Measurements from ENCODE around the gene IPO5.

Gene IPO5

DNA sequence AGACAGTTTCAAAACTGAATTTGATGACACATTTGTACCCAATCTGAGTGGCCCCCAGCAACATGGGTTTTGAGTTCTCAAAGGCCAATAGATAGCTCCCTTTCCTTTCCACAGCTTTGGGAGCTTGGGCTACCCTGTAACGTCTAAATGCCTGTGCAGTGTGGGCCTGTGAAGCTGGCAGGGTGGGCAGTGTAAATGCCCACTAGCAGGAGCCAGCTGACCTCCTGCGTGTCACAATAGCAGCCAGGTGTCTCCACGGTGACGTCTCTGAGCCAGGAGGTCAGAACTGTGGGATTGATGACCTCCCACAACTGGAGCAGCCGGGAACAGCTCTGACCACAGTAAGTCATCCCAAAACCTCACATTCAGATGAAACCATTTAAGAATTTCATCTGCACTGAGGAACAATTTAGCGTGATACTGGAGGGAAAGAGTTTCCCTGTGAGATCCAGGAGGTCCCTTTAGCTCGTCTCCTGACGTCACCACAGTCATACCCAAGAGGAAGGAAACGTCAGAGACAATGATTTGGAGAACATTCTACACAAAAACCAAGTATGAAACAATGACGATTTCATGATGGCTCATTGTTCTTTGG, at the start of gene IPO5:
IPO5 (plus strand) TSS at position 300 of the 595 bp plus-strand sequence. CDS start 23,022 bp downstream, outside the sequence.
- no peak for DNase-seq (ENCODE audit: low read depth)

DNA sequence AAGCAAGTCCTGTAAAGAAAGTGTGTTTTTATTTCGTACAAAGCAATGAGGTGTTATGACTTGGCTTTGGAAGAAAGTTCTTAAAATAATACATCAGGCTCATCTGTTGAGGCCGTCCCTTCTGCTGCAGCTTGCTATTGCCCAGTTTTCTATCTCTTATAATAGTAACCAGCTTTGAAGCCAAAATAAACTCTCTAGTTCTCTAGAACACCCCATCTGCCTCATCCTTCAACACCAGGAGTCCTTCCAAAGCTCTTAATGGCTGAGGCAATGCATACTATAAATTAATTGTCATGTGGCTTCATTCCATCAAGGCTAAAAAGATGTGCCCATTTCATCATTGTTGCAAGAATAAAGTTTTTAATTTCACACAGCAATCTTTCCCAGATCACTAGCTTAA, 49.4 kb upstream of the IPO5 start:
- no peak for DNase-seq (ENCODE audit: low read depth)

DNA sequence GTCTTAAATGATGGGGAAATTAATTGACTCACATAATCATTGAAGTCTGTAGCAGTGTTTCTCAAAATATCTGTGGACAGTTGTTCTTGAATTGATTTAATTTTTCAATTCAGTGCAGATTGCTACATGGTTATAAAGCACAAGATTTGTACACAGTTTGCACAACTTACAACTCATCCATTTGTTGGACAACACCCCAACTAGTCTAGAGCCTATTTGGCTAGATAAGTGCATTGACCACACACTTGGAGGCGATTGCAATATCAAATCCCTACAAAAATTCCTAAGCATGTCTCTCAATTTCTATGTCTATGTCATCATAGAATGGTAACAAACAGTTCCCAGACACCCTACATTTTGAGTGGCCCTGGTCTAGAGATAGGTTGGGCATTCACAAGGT, 48.0 kb upstream of the IPO5 start:
- no peak for DNase-seq (ENCODE audit: low read depth)

DNA sequence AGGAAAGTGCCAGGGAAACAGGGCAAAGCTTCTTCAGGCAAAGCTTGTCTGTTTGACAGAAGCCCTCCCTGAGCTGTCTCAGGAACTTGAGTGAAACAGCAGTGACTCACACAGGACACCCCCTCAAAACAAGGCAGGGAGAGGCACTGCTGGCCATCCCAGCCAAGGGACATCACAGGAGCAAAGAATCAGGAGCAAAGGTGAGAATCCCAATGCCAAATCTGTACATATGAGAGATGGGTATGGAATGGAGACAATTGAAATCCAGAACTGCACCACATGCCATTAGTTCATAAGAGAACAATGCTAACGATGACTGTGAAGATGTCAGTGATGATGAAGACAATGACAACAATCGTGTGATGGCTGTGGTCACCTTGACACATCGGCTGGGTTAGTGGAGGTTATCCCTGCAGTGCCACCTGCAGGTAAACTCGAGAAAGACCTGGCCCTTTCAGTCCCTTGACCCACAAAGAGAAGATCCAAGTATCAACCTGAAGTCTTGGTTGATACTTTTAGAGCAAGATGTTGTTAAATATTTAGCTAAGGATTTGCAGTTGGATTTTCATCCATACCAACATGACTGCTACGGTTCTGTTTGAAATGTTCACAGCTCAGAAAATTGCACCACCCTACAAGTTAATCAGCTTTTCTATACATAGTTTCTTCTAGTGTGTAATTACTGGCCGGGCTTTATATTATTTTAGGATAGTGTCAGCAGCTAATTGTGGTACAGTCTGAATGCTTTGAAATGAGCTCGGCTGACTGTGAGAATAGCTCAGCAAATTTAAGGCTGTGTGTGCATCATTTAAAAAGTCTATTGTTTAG, 42.0 kb upstream of the IPO5 start:
- no peak for DNase-seq (ENCODE audit: low read depth)

DNA sequence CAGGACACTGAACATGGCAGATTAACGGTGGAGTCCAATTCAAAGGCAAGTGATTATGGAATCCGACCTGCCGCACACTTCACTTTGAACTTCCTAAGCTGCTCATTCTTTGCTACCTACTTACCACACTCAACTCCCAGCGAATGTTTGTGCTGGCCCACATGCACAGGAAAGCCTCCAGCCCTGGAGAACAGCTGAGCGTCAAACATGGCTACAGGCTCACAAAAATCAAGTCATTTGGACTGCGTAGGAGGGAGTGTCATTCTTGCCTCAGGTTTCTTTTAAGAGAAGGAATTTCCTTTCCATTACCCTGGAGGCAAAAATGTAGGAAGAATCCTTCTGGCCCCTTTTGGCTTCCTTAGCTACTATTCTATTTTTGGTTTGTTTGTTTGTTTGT, 41.3 kb upstream of the IPO5 start:
- no peak for DNase-seq (ENCODE audit: low read depth)

DNA sequence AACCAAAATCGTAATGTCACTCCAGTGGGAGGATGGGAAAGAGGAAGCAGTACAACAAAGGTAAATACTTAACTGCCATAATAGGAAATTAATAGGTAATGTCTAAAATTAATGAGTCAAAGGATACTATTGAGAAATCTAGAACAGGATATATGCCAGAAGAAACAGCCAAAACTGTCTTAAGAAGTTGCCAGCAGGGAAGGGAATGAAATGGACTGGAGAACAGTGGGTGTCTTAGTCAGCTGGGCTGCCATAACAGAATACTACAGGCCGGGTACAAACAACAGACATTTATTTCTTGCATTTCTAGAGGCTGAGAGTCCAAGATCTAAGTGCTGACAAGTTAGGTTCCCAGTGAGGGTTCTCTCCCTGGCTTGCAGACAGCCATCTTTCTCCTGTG, 40.3 kb upstream of the IPO5 start:
- DNase-seq (ENCODE audit: low read depth), result no peak

DNA sequence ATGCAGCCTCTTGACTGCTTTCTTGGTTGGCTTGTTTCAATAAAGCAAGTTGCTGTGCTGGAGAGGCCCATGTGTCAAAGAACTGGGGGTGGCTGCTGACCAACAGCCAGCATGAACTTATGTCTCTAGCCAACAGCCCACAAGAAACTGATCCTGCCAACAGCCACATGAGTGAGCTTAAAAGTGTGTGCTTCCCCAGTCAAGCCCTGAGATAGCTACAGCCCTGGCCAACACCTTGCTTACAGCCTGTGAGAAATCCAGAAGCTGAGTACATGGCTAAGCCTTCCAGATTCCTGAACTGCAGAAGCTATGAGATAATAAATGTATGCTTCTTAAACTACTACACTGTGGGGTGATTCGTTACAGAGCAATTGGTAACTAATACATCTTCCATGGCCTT, 38.9 kb upstream of the IPO5 start:
- DNase-seq (ENCODE audit: low read depth), result no peak

DNA sequence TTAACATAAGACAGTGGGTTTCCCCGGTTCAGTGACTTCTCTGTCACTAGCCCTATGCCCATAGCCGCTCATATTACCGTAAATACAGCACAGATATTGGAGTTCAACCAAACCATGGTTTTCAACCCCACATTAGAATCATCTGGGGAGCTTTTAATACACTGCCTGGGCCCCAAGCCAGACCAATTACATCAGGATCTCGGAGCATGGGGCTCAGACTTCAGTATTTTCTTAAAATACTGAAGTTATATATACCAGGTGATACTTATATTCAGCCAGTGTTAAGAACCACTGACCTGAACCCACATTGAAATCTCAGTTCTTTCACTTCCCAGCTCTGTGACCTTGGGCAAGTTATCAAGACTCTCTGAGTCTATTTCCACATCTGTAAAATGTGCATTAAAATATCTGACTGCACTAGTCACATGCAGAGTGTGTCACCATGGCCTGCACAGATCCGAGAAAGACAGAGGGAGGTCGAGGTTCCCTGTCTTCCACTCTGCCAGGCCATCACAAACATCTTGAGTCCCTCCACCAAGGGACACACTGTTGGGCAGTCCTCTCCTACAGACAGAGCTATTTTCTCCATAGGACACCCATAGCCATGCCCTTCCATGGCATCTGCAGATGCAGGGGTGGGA, 32.2 kb upstream of the IPO5 start:
- DNase-seq (ENCODE audit: low read depth), result no peak

DNA sequence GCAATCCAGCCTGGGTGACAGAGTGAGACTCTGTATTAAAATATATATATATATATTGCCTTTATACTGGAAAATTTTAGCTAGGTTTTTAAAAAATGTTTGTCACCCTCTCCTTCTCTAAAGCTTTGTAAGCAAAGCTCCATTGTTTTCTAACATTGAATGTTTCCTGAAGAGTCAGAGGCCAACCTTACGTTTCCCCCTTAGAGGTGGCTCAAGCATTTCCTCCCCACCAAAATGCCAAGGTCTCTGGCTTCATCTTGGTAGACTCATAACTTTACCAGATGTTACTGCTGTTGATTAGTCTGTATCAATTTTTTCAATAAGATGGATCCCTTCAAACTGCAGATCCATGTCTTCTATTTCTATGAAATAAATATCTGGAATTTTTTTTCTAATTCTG, 25.2 kb upstream of the IPO5 start:
- DNase-seq (ENCODE audit: low read depth), result no peak

DNA sequence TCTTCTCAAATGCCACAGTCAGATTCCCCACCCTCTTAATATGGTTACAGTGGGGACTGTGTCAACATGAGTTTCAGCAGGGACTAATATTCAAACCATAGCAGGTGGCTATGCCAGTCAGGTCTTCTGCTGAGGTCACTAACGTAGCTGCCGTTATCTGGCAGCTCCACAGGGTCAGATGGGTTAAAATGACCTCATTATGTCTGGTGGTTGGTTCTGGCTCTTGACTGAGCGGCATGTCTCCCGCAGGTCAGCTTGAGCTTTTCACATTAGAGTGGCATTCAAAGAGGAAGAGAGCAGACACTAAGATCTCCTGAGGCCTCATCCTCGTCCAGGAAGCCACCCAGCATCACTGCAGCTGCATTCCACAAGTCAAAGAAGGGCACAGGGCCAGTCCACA, 21.4 kb upstream of the IPO5 start:
- no peak for DNase-seq (ENCODE audit: low read depth)

DNA sequence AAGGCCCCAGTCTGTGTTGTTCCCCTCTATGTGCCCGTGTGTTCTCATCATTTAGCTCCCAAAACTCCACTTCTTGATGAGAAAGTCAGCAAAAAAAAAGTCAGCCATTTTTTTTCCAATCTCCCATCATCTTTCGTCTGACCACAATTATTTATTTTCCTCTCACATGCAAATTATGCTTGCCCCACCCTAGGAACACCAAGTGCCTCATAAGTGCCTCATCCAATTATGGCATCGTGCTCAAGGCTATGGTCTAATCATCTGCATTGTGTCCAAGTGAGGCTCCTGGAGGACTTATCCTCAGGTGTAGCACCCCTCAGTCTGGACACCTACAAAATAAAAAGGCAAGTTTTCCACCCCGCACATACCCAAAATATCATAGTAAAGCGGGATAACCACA, 20.8 kb upstream of the IPO5 start:
- DNase-seq (ENCODE audit: low read depth), result no peak

DNA sequence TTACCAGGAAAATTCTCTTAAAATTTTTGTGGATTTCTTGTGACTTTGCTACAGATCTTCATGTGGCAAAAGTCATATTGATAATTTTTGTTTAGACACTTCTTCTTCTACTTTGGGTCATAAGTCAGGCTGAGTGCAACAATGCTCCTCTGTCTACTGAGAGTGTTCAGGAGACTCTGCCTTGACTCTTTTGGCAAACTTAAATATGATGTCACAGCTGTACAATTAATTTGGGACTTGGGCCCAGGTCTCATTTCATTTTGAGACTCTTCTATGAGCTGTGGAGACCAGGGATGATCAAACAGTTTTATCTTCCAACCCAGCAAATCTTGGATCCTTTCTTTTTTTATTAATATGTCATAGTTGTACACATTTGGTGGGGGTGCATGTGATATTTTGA, 19.7 kb upstream of the IPO5 start:
- DNase-seq (ENCODE audit: low read depth), result no peak

DNA sequence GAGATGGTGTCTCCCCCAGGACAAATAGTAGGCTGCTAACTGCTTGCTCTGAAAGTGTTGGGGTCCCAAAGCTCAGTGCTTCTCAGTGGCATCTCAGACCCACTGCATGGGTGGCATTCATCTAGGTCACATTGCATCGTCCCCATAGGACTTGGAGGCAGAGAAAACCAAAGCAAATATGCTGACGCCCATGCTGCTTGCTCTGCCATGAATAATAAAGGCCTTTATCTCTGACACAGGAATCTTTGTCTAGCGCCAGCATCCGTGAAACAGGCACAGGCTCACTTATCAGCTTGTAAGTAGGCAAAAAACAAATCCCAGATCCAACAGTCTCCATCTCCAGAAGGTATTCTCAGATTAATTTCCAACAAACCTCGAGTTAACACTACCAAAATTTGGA, 18.9 kb upstream of the IPO5 start:
- DNase-seq (ENCODE audit: low read depth), result no peak

DNA sequence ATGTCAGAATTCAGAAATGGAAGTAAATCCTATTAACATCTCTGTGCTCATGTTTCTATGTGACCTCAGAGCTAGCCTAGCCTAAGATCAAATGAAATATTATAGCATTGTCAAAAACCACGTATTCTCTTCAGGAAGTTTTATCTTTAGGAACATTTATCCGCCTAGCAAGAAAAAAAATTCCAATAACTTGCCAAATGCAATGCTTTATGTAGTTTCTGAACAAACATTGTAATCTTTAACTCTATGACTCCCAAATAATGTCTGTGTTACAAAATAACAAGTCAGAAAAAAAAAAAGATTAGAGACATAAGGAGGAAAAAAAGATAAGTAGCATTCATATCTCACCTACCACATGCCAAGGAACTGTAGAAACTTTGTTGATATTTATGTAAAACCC, 18.4 kb upstream of the IPO5 start:
- no peak for DNase-seq (ENCODE audit: low read depth)

DNA sequence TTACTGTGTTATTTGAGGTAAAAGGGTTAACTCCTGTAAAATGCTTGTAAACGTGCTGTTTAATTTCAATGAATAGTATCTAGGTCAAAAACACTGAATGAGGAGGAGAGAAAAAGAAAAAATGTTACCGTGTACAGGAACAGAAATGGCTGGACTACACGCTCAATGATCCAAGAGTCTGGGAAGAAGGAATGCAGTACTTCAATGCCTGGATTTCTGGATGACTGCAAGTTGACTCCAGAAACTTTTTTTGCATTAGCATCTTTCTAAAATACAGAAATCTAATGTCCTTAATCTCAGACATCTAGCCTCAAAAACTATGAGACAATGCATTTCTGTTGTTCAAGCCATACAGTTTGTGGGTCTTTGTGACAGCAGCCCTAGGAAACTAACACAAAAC, 17.4 kb upstream of the IPO5 start:
- DNase-seq (ENCODE audit: low read depth), result no peak

DNA sequence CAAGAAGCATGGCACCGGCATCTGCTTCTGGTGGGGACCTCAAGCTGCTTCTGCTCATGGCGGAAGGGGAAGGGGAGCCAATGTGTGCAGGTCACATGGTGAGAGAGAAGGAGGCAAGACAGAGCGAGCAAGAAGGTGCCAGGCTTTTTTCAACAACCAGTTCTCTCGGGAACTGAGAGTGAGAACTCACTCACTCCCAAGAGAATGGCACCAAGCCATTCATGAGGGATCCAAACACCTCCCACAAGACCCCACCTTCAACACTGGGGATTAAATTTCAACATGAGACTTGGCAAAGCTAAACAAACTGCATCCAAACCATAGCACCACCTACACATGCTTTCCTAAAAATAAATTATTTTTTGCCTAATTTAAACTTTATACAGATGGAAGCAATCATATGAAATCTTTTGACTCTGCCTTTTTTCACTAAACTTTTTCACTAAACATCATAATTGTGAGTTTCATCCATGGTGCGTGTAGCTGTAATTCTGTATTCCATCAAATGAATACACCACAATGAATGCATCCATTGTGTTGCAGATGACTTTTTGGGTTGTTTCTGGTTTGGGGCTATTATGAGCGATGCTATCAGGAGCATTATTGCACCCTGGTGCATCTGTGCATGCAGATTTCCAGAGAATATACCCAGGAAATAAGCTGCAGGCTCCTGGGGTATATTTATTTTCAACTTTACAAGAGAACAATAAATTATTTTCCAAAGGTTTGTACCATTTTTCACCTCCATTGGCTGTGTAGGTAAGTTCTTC, 14.6 kb upstream of the IPO5 start:
- no peak for DNase-seq (ENCODE audit: low read depth)

DNA sequence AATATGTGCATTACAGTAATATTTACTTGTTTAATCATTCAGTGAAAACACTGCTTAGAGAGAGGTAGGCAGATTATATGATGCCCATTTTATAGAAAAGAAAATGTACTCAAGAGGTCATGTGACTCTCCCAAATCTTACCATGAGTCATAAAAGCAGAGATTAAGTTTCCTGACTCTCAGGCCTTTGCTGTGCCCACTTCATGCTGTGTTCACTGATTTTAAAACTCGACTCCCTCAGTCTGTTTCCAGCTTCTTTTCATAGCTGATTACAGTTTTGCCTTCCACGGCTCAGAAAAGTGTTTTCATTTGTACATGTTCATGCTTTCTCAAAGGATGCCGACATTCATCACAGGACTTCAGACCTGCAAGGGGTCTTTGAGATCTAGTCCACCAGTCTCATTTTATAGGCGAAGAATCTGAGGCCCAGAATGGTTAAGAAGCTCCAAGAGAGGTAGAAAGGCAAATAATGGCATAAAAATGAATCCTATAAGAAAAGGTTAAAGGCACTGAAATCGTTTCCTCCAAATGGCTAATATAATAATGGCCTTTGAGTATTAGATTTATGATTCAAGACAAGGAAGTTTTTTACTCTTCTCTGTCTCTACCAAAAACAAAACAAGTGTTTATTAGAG, 9.0 kb upstream of the IPO5 start:
- DNase-seq (ENCODE audit: low read depth), result no peak

DNA sequence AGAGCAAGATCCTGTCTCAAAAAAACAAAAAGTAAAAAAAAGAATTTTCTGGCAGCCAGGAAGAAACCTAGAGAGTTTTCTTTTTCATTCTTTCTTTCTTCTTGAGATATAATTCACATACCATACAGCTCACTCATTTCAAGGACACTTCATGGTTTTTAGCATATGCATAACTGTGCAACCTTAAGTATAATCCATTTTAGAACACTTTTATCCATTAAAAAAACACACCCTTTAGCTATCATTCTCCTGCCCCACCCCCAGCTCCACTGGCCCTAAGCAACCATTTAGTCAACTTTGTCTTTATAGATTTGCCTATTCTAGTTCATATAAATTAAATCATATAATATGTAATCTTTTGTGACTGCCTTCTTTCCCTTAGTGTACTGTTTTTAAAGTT, 8.1 kb upstream of the IPO5 start:
- DNase-seq (ENCODE audit: low read depth), result no peak

DNA sequence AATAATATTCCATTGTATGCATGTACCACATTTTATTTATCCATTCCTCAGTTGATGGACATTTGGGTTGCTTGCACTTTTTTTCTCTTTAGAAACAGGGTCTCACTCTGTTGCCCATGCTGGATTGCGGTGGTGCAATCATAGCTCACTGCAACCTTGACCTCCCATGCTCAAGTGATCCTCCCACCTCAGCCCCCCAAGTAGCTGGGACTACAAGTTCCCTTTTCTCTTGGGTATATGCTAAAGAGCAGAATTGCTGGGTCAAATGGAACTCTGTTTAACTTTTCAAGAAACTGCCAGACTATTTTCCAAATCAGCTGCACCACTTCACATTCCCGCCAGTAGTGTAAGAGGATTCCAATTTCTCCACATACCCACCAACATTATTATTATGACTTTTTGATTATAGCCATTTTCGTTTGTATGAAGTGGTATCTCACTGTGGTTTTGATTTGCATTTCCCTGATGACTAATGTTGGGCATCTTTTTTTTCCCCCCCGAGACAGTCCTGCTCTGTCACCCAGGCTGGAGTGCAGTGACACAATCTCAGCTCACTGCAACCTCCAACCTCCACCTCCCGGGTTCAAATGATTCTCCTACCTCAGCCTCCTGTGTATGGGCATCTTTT, 7.6 kb upstream of the IPO5 start:
- DNase-seq (ENCODE audit: low read depth), result no peak

DNA sequence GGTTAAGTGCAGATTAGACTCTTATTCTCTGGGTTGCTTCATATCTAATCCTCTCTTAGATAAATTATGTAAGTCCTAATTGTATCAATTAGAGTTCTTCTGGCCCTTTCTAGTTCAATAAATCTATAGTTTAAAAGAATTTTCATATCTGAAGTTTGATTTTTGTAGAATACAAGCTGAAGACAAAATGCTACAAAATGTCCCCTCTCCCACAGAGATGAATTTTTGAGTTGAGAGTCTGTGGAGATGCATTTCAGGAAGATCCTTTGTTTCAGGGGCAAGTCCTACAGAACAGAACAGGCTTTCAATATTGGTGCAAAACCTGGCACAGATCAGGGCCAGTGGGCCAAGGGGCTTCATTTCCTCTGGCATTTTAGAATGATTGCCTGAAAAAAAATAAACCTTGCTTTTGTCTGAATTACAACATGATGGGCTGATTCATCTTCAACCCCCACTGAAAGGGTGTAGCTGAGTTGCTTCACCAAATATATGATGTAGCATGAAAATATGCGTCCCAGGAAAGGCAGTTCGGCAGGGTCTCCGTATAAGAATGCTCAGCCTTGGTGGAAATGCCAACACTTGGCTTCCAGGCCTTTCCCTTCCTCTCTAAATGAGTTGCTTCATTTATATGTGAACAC, 6.4 kb upstream of the IPO5 start:
- no peak for DNase-seq (ENCODE audit: low read depth)

DNA sequence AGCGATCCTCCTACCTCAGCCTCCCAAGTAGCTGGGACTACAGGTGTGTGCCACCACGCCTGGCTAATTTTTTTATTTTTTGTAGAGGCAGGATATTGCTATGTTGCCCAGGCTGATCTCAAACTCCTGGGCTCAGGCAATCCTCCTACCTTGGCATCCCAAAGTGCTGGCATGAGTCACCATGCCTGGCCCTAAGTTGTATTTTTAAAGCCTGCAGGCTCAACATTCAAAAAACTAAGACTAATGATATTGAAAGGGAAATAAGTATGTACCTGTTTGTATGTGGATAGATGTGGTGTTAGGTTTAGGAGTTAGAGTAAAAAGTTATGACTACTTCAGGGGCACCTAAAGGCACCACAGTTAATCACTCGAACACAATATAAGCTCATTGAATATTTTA, 5.4 kb upstream of the IPO5 start:
- no peak for DNase-seq (ENCODE audit: low read depth)
